Gastrocnemius medialis (tissue), 4 donors: ENCODE results near the gene APOD.

ENCODE experiments used
- CTCF ChIP-seq, 5 experiments: fragments of 450-650 bp in 3 of 5; fragments of 200-600 bp in 2 of 5; sonication (generic) in 2 of 5; IDR thresholded peaks in 4 of 5; conservative IDR thresholded peaks in 1 of 5; 1 replicate in 4 of 5; 2 replicates in 1 of 5; pipeline ENCODE4 v1.5.1; 2016 to 2019; ENCODE audit warnings: antibody characterized with exemption in 5 of 5, mild to moderate bottlenecking in 3 of 5, moderate library complexity in 3 of 5
- POLR2A ChIP-seq, 2 donors: fragments of 450-650 bp; IDR thresholded peaks; one replicate each; pipeline ENCODE4 v1.6.1; 2017; ENCODE audit warnings: antibody characterized with exemption in 2 of 2, mild to moderate bottlenecking in 2 of 2, moderate library complexity in 2 of 2

- TF ChIP-seq CTCF (IDR thresholded peaks at IDR 0.05 in 4 of 5, conservative IDR thresholded peaks at IDR 0.05 in 1 of 5), result no peak
- TF ChIP-seq POLR2A (IDR thresholded peaks at IDR 0.05), result no peak
These were observed 59.4 kb downstream of the APOD start for GRCh38 chr3:195524171-195524896.
